Coronary artery (tissue), 2 donors: ENCODE data around the gene TSR2.
A peak's percentile ranks its signal among the peaks of the same experiment; 100 is the strongest.

Source experiments
- DNase-seq: peaks from one replicate; pipeline ENCODE4 v3.0.0-alpha.2; 2017; ENCODE audit warnings: low spot score
- H3K27ac ChIP-seq, 2 donors: fragments of 200-600 bp; sonication (generic); one replicate each; pipeline ENCODE4 v1.5.1; 2016 to 2019
- H3K4me3 ChIP-seq: fragments of 200-600 bp; sonication (generic); 2 replicates; pipeline ENCODE4 v1.5.1; 2016; ENCODE audit warnings: mild to moderate bottlenecking, moderate library complexity
- TF ChIP-seq, protein P1 (sequence below): fragments of 200-600 bp; sonication (generic); IDR thresholded peaks from one replicate; pipeline ENCODE4 v1.5.1; 2019; ENCODE audit warnings: antibody characterized with exemption

Gene TSR2

DNA sequence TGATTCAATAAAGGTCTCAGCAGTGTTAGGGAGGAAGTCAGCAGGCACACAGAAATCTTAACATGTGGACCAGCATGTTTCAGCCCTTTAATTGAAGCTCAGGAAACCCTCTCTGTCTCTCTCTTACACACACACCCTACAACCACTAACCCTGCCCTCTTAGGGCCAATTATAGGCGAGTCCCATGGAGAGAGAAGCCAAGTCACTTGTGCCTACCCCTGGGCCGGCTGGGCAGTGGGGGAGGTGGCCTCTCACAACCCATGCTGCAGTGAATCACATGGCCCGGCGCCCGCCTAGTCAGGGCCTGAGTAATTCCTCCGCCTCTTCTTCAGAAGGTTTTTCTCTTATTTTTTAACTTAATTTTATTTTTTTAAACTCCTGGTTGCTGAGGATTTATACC, 52.1 kb downstream of the TSR2 start:
- TF ChIP-seq, protein P1, sequence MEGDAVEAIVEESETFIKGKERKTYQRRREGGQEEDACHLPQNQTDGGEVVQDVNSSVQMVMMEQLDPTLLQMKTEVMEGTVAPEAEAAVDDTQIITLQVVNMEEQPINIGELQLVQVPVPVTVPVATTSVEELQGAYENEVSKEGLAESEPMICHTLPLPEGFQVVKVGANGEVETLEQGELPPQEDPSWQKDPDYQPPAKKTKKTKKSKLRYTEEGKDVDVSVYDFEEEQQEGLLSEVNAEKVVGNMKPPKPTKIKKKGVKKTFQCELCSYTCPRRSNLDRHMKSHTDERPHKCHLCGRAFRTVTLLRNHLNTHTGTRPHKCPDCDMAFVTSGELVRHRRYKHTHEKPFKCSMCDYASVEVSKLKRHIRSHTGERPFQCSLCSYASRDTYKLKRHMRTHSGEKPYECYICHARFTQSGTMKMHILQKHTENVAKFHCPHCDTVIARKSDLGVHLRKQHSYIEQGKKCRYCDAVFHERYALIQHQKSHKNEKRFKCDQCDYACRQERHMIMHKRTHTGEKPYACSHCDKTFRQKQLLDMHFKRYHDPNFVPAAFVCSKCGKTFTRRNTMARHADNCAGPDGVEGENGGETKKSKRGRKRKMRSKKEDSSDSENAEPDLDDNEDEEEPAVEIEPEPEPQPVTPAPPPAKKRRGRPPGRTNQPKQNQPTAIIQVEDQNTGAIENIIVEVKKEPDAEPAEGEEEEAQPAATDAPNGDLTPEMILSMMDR: no peak
- Histone ChIP-seq H3K27ac (no peak overlapping the region), H3K4me3 (peak overlapping the region; percentile 18)
- DNase-seq: no peak

DNA sequence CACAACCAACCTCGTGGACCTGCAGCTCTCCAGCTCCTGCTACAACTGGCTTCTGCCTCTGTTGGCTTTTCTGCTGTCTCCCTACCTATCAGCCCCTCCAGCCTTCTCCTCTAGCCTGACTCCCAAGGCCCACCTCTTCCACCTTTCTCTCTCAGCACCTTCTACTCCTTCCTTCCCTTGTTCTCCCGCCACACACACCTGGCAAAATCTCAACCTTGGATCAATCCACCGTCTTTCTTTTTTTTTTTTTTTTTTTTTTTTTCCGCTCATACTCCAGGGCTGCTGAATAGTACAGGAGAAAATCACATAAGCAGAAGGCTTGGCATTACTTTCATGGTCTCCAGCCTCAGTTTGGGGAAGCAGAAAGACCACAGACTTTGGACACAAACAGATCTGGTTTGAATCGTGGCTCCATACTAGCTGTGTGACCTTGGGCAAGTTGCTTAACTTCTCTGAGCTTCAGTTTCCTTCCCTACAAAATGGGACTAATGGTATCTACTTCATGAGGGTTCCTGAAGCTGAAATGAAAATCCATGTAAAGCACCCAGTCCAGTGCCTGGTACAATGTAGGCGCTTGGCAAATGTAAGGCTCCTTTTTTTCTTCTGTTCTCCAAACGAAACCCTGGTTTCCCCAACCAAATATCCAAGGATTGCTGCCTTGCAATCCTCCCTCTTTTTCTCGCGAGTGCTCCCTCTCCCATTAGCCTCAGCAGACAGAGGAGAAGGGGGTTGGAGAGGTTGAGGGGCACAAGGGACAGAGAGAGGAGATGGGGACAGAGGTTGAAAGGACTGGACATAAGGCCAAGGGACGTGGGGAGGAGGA, 54.2 kb downstream of the TSR2 start:
- Histone ChIP-seq H3K27ac (peak overlapping the region; percentile 73 to 85), H3K4me3 (peak overlapping the region; percentile 74)
- TF ChIP-seq, protein P1: no peak
- no peak for DNase-seq
